HG03175 (cell line): Measurements from ENCODE around the gene FARP1.

Source experiments
- ATAC-seq: cut with Tn5 transposase; IDR thresholded peaks from one replicate; pipeline ENCODE4 v1.9.1; 2021; ENCODE audit warnings: mild to moderate bottlenecking, moderate library complexity; ENCODE audit not compliant: unreplicated experiment

Gene FARP1

DNA sequence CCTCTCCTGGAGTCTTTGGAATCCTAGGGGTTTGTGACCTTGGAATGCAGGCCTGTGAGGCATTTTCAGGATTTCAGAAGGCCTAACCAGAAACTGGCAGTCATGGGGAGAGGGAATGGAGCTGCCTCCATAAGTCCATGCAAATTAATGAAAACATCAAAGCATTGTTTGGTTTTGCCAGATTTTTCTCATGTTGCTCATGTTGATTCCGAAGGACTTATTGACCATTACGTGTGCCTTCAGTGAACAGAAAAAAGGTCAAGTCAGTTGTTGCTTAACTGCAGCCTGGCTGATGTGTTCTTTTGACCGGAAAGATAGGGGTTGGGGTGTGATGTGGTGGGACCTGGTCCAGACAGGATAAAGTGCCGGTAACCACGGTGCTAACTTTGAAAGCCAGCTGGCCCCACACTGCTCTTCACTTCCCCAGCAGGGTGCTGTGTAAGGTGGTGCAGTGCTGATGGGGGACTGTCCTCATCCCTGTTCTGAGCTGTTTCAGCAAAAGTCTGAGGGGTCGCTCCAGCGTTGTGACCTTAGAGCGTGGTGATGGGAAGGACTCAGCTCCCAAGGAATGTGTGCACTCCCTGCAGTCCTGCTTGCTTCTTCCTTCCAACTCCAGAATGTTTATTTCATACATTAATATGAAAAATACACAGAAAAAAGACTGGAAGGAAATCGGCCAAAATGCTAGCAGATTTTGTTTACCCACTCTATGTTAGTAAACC lies 30.7 kb downstream of the FARP1 start:
- no peak for ATAC-seq

DNA sequence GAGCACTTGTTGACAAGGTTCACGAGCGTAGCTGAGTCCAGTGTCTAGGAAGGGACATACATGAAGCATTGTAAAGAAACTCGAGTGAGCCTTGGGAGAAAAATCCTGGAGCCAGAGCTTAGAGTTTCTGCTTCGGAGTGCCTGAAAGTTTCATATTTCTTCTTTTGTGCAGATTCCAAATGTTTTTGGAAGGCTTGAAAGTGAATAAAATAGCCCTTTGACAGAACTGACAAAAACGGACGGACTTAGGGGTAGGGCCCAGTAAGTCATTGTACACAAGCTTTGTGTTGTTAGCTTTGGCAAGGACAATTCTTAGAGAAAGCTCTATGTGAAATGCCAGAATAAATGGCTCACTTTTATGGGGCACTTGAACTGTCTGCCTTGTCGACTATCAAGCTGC lies 31.4 kb downstream of the FARP1 start:
- ATAC-seq = no peak

DNA sequence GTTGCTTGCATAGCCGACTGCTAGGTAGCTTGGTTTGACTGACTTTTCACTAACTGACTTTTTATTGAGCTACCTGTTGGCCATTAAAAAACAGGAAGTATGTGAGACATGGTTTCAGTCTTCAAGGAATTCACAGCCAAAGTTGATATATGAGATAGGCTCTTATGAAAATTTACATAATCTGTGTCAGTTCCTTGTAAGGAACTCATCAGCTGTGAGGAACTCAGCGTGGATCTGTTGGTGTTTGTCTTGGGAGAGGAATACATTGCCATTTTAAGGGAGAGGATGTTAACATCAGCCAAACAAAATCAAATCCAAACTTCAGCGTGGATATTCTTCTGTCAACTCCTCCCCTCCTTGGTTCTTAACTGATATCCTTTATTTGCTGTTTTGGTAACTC lies 32.1 kb downstream of the FARP1 start:
- ATAC-seq = no peak

- ATAC-seq = no peak
Measured at GRCh38 chr13:98175823-98176222, 32.9 kb downstream of the FARP1 start.

DNA sequence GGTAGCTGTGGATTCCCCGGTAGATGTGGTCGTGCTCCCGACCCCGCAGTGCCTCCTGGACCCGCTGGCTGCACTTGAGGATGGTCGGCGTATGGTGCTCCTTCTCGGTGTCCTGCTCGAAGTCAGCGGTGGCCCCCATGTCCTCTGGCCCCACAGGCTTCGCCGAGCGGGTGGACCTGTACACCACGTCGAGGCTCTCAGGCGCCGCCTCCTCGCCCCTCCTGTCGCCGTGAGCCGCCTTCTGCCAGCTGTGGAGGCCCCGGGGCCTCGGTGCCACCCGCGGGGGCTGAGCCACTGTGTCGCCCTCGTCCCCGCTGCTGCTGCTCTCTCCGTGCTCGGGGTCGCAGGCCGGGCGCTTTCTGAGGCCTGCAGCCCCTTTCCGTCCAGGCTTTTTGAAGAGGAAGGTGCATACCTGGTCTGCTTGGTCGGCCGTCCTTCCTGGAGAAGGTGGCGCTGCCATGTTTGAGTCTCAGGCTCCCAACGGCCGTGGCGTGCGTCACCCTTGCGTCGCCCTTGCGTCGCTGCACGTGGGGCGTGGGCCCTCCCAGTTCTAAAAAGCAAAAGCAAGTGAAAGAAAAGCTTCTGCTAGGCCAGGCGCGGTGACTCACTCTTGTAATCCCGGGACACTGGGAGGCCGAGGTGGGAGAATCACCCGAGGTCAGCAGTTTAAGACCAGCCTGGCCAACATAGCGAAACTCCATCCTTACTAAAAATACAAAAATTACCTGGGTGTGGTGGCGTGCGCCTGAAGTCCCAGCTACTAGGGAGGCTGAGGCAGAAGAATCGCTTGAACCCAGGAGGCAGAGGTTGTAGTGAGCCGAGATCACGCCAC lies 34.1 kb downstream of the FARP1 start, which contains the start of gene RNF113B:
RNF113B (minus strand) TSS at position 493 of the 832 bp plus-strand sequence; CDS start at position 460, 33 bp downstream.
- ATAC-seq = no peak

- no peak for ATAC-seq
Measured at GRCh38 chr13:98180092-98180491, 37.2 kb downstream of the FARP1 start.

DNA sequence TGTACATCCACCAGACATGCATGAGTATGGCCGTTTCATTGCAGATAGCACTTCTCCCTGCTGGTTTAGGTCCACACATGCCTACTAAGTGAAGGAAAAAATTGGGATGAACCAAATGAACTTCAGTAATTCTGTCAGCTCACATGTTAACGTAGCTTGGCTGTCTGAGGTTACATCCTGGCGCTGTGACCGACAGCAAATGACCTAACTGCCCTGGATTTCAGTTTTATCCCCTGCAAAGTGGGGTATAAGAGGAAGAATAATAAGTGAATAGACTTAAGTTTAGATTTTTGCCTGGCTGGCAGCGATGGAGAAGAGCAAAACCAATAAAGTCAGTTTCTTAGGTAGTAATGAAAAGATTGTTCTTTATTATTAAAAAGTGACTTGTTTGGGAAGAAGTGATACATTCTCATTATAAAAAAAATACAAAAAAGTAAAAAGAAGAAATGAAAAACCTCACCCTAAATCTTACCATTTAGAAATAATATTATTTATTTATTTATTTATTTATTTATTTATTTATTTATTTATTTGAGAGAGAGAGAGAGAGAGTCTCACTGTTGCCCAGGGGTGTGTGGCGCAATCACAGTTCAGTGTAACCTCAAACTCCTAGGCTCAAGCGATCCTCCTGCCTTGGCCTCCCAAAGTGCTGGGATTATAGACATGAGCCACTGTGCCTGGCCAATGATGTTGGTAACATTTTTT lies 38.4 kb downstream of the FARP1 start:
- no peak for ATAC-seq

DNA sequence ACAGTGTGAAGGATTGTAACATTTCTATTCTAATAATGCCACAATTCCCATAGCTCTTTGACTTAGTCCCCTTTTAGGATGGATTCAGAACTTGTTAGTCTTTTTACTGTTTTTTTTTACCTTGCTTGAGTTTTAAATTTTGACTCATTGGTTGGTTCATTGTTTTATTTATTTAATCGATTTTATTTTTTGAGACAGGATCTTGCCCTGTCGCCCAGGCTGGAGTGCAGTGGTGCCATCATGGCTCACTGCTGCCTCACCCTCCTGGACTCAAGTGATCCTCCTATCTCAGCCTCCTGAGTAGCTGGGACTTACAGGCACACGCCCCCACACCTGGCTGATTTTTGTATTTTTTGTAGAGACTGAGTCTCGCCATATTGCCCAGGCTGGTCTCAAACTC lies 39.3 kb downstream of the FARP1 start:
- ATAC-seq = no peak

GRCh38 chr13:98182589-98182988 lies 39.7 kb downstream of the FARP1 start:
- ATAC-seq = no peak

GRCh38 chr13:98184792-98185191 lies 41.9 kb downstream of the FARP1 start:
- ATAC-seq = no peak

- no peak for ATAC-seq
Measured at GRCh38 chr13:98187155-98187964, 44.5 kb downstream of the FARP1 start.

GRCh38 chr13:98187965-98188261 lies 45.0 kb downstream of the FARP1 start:
- no peak for ATAC-seq

GRCh38 chr13:98188544-98189166 lies 45.8 kb downstream of the FARP1 start:
- ATAC-seq = no peak

DNA sequence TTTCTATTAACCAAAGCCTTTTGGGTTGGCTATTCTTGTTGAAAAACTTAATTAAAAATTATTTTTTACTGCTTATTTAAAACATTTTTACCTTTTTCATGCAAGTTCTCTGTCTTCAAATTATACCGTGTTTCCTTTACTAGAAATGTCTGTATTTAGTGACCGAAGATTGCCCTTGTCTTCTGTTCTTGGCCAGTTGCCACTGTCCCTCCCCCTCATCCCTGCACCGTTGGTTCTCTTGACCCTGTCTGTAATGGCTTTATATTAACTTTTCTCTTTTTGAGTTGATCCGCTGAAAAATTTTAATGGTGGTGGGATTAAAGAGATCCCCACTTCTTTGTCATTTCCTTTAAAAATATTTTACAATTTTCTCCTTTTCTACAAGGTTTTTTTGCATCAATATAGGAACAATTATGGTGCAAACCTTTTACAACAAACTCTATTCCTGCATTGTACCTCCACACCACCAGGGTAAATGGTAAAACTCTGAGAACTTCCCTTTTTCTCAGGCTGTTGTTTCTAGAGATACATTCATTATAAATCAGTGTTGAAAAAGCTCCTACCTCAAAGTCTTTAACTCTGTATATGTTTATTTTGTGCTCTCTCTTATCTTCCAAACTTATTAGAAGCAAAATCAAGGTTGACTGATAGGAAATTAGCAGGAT lies 47.1 kb downstream of the FARP1 start:
- ATAC-seq = no peak

DNA sequence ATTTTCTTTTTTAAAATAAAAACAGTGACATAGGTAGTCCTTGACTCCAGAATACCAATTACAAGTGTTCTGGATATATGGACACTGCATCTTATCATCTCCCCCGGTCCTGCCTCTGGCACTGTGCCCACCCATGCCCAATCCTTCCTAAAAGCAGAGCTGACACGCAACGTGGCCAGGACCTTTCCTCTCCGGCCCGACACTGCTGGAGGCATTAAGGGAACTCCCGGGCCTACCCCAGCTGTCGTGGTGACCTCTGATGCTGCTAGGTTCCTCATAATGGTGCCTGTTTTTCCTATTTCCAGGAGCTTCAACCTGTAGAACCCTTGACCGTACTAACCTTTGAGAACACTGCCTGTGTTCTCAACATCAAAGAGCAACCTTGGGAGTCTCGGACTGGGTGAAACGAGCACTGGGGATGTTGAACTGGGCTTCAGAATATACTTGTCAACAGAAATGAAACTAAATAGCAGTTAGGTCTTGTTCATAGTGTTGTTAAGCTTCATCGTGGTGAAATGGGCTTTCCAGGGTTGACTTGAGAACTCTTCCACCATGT lies 48.1 kb downstream of the FARP1 start:
- no peak for ATAC-seq

DNA sequence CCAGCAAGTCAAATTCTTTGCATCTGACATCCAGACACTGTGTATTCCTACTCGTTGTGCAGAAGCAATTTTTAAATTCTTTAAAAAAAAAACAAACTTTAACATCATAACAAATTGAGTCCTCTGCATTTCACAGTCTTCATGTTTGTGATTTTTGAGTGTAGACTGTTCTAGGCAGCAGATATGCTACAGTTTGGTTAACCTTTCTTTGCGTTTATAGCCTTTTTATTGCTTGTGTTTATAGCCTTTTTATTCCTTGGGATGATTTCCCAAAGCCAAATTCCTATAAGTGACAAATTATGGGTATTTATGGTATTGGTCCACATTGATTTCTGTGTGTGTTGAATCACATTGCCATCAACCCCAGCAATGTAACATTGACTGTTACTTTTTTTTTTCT lies 49.1 kb downstream of the FARP1 start:
- ATAC-seq = no peak

- ATAC-seq = no peak
Measured at GRCh38 chr13:98195054-98195791, 52.3 kb downstream of the FARP1 start.

- no peak for ATAC-seq
Measured at GRCh38 chr13:98198683-98199082, 55.8 kb downstream of the FARP1 start.

DNA sequence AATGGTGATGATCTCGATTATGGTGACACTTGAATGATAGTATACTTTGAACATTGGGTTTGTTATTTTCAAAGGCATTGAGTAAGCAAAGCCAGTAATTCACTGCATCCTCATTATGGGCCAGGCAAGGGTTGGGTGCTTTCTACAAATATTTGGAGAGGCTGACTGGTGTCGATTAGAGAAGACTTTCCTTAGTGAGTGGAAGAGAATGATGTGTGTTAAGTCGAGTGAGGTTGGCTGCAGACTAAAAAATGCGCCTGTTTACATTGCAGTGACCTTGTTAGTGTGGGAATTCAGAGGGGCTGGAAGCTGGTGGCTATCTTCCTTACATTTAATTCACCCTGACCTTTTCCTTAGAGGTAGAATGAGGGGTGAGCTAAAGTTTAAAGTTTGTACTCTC lies 56.6 kb downstream of the FARP1 start:
- no peak for ATAC-seq
